ENCODE data around the gene SUN2.

The SUN2 gene

GRCh38 chr22:38737302-38738060 is 18.3 kb downstream of the SUN2 start:
- H3K9ac ChIP-seq (ENCODE audit: low read length) = no peak overlapping the region
- peaks cover 18% of the 10 kb centered on the region for H3K36me3 ChIP-seq (replicated peaks; ENCODE audit: insufficient read depth, low read length)

GRCh38 chr22:38736257-38736570 is 19.6 kb downstream of the SUN2 start:
- TF ChIP-seq EZH2 (optimal IDR thresholded peaks at IDR 0.05; ENCODE audit: low read depth, low read length) = no peak
- TF ChIP-seq EZH2phosphoT487 (IDR thresholded peaks at IDR 0.05; ENCODE audit: low read length) = no peak
- no peak for TF ChIP-seq CTCF (IDR thresholded peaks at IDR 0.05; ENCODE audit: low read length)
- Histone ChIP-seq H4K20me1 (ENCODE audit: insufficient read depth, low read length) (no peaks in the 10 kb centered on the region), H3K27me3 (replicated peaks; ENCODE audit: insufficient read depth, low read length) (no peaks in the 10 kb centered on the region), H3K4me3 (ENCODE audit: low read length) (no peak overlapping the region), H3K4me2 (ENCODE audit: low read depth, low read length) (no peak overlapping the region), H2AFZ (ENCODE audit: low read length) (no peak overlapping the region), H3K9me3 (replicated peaks; ENCODE audit: insufficient read depth, low read length) (no peaks in the 10 kb centered on the region), H3K36me3 (replicated peaks; ENCODE audit: insufficient read depth, low read length) (peaks cover 14% of the 10 kb centered on the region), H3K9ac (ENCODE audit: low read length) (no peak overlapping the region), H3K27ac (ENCODE audit: low read length) (no peak overlapping the region), H3K79me2 (ENCODE audit: low read length) (peaks cover 37% of the 10 kb centered on the region), H3K9me2 (replicated peaks; ENCODE audit: insufficient read depth, low read length) (no peaks in the 10 kb centered on the region), H3F3A (ENCODE audit: insufficient read depth, low read length) (peaks cover 54% of the 10 kb centered on the region), H3K4me1 (ENCODE audit: low read length) (peaks cover 7% of the 10 kb centered on the region; the same call in 1 of the 2 replicates)
- no peak for DNase-seq

More at GRCh38 chr22:38737302-38738060, 18.3 kb downstream of the SUN2 start:
- H3K79me2 ChIP-seq (ENCODE audit: low read length) = peaks cover 47% of the 10 kb centered on the region
- no peak overlapping the region for H3K4me3 ChIP-seq (ENCODE audit: low read length)
- no peaks in the 10 kb centered on the region for H3K27me3 ChIP-seq (replicated peaks; ENCODE audit: insufficient read depth, low read length)
- TF ChIP-seq EZH2 (optimal IDR thresholded peaks at IDR 0.05; ENCODE audit: low read depth, low read length) (no peak), EZH2phosphoT487 (IDR thresholded peaks at IDR 0.05; ENCODE audit: low read length) (no peak), CTCF (IDR thresholded peaks at IDR 0.05; ENCODE audit: low read length) (no peak)
- H3F3A ChIP-seq (ENCODE audit: insufficient read depth, low read length) = peaks cover 53% of the 10 kb centered on the region
- H3K4me1 ChIP-seq (ENCODE audit: low read length) = peaks cover 7% of the 10 kb centered on the region; the same call in 1 of the 2 replicates
- no peak for DNase-seq
- H4K20me1 ChIP-seq (ENCODE audit: insufficient read depth, low read length) = no peaks in the 10 kb centered on the region
- H3K4me2 ChIP-seq (ENCODE audit: low read depth, low read length) = no peak overlapping the region
- no peaks in the 10 kb centered on the region for H3K9me3 ChIP-seq (replicated peaks; ENCODE audit: insufficient read depth, low read length)
- no peak overlapping the region for H3K27ac ChIP-seq (ENCODE audit: low read length)
- H3K9me2 ChIP-seq (replicated peaks; ENCODE audit: insufficient read depth, low read length) = no peaks in the 10 kb centered on the region
- no peak overlapping the region for H2AFZ ChIP-seq (ENCODE audit: low read length)

- no peaks in the 10 kb centered on the region for H3K9me2 ChIP-seq (replicated peaks; ENCODE audit: insufficient read depth, low read length)
- H3K4me3 ChIP-seq (ENCODE audit: low read length) = no peak overlapping the region
- no peaks in the 10 kb centered on the region for H3K27me3 ChIP-seq (replicated peaks; ENCODE audit: insufficient read depth, low read length)
- TF ChIP-seq EZH2phosphoT487 (IDR thresholded peaks at IDR 0.05; ENCODE audit: low read length) (no peak), EZH2 (optimal IDR thresholded peaks at IDR 0.05; ENCODE audit: low read depth, low read length) (no peak), CTCF (IDR thresholded peaks at IDR 0.05; ENCODE audit: low read length) (no peak)
- H3K4me1 ChIP-seq (ENCODE audit: low read length) = peaks cover 7% of the 10 kb centered on the region; the same call in 1 of the 2 replicates
- H4K20me1 ChIP-seq (ENCODE audit: insufficient read depth, low read length) = no peaks in the 10 kb centered on the region
- no peak overlapping the region for H2AFZ ChIP-seq (ENCODE audit: low read length)
- peaks cover 57% of the 10 kb centered on the region for H3F3A ChIP-seq (ENCODE audit: insufficient read depth, low read length)
- H3K36me3 ChIP-seq (replicated peaks; ENCODE audit: insufficient read depth, low read length) = peaks cover 12% of the 10 kb centered on the region
- H3K9ac ChIP-seq (ENCODE audit: low read length) = no peak overlapping the region
- no peak overlapping the region for H3K4me2 ChIP-seq (ENCODE audit: low read depth, low read length)
- peaks cover 32% of the 10 kb centered on the region for H3K79me2 ChIP-seq (ENCODE audit: low read length)
- no peaks in the 10 kb centered on the region for H3K9me3 ChIP-seq (replicated peaks; ENCODE audit: insufficient read depth, low read length)
- DNase-seq = peak; percentile 28
- H3K27ac ChIP-seq (ENCODE audit: low read length) = peak overlapping the region; percentile 10; the same call in 1 of the 2 replicates
Observed at GRCh38 chr22:38735465-38736256, 20.1 kb downstream of the SUN2 start.

All from MM.1S (cell line).